ENCODE results near the gene CARS1. TPM values are rescaled to one million over a fixed set of nuclear protein-coding genes. Genes with fewer than 3 reads are reported as not detected.

Gene CARS1
- total and polyA plus RNA-seq, 10 of the 15 experiments (the other 5 are each of a cell fraction or from before 2014, with no cell fraction given), result 7.8 to 60.6 (median 45.7) TPM

DNA sequence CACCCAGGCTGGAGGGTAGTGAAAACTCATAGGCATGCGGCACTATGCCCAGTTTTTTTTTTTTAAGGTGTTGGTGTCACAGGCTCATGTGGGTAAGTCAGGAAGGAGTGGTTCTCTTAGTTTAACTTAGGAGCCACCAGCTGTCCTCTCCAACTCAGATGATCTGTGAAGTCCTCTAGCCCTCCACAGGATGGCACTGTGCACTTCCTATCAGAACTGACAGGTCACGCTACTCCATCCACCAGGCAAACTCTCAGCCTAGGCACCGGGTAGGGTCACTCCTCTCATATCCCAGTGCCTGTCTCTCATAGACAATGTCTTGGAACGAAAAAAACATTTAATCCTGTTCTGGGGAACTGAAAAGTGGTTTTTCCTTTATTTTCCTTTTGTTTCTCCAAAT lies 81.6 kb downstream of the CARS1 start (continued):
- TF ChIP-seq ZBED1 (IDR thresholded peaks at IDR 0.05; ENCODE audit: borderline replicate concordance), result no peak
- TF ChIP-seq PAX5 (IDR thresholded peaks at IDR 0.05; ENCODE audit: borderline replicate concordance, low read depth, low read length), result no peak
- TF ChIP-seq, protein P1, sequence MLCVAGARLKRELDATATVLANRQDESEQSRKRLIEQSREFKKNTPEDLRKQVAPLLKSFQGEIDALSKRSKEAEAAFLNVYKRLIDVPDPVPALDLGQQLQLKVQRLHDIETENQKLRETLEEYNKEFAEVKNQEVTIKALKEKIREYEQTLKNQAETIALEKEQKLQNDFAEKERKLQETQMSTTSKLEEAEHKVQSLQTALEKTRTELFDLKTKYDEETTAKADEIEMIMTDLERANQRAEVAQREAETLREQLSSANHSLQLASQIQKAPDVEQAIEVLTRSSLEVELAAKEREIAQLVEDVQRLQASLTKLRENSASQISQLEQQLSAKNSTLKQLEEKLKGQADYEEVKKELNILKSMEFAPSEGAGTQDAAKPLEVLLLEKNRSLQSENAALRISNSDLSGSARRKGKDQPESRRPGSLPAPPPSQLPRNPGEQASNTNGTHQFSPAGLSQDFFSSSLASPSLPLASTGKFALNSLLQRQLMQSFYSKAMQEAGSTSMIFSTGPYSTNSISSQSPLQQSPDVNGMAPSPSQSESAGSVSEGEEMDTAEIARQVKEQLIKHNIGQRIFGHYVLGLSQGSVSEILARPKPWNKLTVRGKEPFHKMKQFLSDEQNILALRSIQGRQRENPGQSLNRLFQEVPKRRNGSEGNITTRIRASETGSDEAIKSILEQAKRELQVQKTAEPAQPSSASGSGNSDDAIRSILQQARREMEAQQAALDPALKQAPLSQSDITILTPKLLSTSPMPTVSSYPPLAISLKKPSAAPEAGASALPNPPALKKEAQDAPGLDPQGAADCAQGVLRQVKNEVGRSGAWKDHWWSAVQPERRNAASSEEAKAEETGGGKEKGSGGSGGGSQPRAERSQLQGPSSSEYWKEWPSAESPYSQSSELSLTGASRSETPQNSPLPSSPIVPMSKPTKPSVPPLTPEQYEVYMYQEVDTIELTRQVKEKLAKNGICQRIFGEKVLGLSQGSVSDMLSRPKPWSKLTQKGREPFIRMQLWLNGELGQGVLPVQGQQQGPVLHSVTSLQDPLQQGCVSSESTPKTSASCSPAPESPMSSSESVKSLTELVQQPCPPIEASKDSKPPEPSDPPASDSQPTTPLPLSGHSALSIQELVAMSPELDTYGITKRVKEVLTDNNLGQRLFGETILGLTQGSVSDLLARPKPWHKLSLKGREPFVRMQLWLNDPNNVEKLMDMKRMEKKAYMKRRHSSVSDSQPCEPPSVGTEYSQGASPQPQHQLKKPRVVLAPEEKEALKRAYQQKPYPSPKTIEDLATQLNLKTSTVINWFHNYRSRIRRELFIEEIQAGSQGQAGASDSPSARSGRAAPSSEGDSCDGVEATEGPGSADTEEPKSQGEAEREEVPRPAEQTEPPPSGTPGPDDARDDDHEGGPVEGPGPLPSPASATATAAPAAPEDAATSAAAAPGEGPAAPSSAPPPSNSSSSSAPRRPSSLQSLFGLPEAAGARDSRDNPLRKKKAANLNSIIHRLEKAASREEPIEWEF (IDR thresholded peaks at IDR 0.05; ENCODE audit: insufficient replicate concordance, low read depth, low read length), result no peak
- no peak for TF ChIP-seq SRF (IDR thresholded peaks at IDR 0.05; ENCODE audit: low read depth in 2 of 2, low read length in 2 of 2)
- TF ChIP-seq CBX3 (IDR thresholded peaks at IDR 0.05; ENCODE audit: borderline replicate concordance, low read depth), result no peak
- TF ChIP-seq ATF7 (IDR thresholded peaks at IDR 0.05; ENCODE audit: low read depth), result no peak
- TF ChIP-seq ESRRA (IDR thresholded peaks at IDR 0.05; ENCODE audit: low read length), result no peak
- TF ChIP-seq, protein P2, sequence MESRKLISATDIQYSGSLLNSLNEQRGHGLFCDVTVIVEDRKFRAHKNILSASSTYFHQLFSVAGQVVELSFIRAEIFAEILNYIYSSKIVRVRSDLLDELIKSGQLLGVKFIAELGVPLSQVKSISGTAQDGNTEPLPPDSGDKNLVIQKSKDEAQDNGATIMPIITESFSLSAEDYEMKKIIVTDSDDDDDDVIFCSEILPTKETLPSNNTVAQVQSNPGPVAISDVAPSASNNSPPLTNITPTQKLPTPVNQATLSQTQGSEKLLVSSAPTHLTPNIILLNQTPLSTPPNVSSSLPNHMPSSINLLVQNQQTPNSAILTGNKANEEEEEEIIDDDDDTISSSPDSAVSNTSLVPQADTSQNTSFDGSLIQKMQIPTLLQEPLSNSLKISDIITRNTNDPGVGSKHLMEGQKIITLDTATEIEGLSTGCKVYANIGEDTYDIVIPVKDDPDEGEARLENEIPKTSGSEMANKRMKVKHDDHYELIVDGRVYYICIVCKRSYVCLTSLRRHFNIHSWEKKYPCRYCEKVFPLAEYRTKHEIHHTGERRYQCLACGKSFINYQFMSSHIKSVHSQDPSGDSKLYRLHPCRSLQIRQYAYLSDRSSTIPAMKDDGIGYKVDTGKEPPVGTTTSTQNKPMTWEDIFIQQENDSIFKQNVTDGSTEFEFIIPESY (IDR thresholded peaks at IDR 0.05), result no peak
- no peak for TF ChIP-seq KDM1A (IDR thresholded peaks at IDR 0.05; ENCODE audit: borderline replicate concordance)
- no peak for TF ChIP-seq NFIC (IDR thresholded peaks at IDR 0.05; ENCODE audit: low read depth, low read length)
- TF ChIP-seq CBX5 (IDR thresholded peaks at IDR 0.05; ENCODE audit: low read depth), result no peak
- no peak for TF ChIP-seq TAF1 (IDR thresholded peaks at IDR 0.05; ENCODE audit: borderline replicate concordance, low read depth, low read length)
- TF ChIP-seq HDGF (IDR thresholded peaks at IDR 0.05), result no peak
- TF ChIP-seq ZNF622 (IDR thresholded peaks at IDR 0.05), result no peak
- no peak for TF ChIP-seq MTA3 (IDR thresholded peaks at IDR 0.05; ENCODE audit: borderline replicate concordance, low read length)
- TF ChIP-seq, protein P3, sequence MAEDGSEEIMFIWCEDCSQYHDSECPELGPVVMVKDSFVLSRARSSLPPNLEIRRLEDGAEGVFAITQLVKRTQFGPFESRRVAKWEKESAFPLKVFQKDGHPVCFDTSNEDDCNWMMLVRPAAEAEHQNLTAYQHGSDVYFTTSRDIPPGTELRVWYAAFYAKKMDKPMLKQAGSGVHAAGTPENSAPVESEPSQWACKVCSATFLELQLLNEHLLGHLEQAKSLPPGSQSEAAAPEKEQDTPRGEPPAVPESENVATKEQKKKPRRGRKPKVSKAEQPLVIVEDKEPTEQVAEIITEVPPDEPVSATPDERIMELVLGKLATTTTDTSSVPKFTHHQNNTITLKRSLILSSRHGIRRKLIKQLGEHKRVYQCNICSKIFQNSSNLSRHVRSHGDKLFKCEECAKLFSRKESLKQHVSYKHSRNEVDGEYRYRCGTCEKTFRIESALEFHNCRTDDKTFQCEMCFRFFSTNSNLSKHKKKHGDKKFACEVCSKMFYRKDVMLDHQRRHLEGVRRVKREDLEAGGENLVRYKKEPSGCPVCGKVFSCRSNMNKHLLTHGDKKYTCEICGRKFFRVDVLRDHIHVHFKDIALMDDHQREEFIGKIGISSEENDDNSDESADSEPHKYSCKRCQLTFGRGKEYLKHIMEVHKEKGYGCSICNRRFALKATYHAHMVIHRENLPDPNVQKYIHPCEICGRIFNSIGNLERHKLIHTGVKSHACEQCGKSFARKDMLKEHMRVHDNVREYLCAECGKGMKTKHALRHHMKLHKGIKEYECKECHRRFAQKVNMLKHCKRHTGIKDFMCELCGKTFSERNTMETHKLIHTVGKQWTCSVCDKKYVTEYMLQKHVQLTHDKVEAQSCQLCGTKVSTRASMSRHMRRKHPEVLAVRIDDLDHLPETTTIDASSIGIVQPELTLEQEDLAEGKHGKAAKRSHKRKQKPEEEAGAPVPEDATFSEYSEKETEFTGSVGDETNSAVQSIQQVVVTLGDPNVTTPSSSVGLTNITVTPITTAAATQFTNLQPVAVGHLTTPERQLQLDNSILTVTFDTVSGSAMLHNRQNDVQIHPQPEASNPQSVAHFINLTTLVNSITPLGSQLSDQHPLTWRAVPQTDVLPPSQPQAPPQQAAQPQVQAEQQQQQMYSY (CRISPR knock-in tag; IDR thresholded peaks at IDR 0.05), result no peak
- TF ChIP-seq, protein P4, sequence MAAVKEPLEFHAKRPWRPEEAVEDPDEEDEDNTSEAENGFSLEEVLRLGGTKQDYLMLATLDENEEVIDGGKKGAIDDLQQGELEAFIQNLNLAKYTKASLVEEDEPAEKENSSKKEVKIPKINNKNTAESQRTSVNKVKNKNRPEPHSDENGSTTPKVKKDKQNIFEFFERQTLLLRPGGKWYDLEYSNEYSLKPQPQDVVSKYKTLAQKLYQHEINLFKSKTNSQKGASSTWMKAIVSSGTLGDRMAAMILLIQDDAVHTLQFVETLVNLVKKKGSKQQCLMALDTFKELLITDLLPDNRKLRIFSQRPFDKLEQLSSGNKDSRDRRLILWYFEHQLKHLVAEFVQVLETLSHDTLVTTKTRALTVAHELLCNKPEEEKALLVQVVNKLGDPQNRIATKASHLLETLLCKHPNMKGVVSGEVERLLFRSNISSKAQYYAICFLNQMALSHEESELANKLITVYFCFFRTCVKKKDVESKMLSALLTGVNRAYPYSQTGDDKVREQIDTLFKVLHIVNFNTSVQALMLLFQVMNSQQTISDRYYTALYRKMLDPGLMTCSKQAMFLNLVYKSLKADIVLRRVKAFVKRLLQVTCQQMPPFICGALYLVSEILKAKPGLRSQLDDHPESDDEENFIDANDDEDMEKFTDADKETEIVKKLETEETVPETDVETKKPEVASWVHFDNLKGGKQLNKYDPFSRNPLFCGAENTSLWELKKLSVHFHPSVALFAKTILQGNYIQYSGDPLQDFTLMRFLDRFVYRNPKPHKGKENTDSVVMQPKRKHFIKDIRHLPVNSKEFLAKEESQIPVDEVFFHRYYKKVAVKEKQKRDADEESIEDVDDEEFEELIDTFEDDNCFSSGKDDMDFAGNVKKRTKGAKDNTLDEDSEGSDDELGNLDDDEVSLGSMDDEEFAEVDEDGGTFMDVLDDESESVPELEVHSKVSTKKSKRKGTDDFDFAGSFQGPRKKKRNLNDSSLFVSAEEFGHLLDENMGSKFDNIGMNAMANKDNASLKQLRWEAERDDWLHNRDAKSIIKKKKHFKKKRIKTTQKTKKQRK (IDR thresholded peaks at IDR 0.05; ENCODE audit: low read depth, low read length), result no peak

Data from GM12878 (cell line).